Activated naive CD8-positive, alpha-beta T cell treated with anti-CD3 and anti-CD28 coated beads, Interleukin-2, amount 50 U/mL, for 24 hours (primary cell): ENCODE measurements around the gene CHRNA5.

ENCODE experiments used
- ATAC-seq: fragments of 150-1000 bp; cut with Tn5 transposase; one replicate; pipeline ENCODE4 v1.10.0; 2021
- DNase-seq: peaks from one replicate; pipeline ENCODE4 v3.0.0; 2021
- H3K27ac Mint-ChIP-seq: one replicate; pipeline ENCODE4 v1.8.0; 2021; ENCODE audit warnings: mild to moderate bottlenecking, mixed read lengths
- H3K27me3 Mint-ChIP-seq: one replicate; pipeline ENCODE4 v1.8.0; 2021; ENCODE audit warnings: mixed read lengths
- H3K36me3 Mint-ChIP-seq: one replicate; pipeline ENCODE4 v1.8.0; 2021; ENCODE audit warnings: low read depth, mixed read lengths
- H3K4me1 Mint-ChIP-seq: one replicate; pipeline ENCODE4 v1.8.0; 2021; ENCODE audit warnings: mixed read lengths
- H3K4me3 Mint-ChIP-seq: one replicate; pipeline ENCODE4 v1.8.0; 2021; ENCODE audit warnings: mild to moderate bottlenecking, moderate library complexity, mixed read lengths
- H3K9me3 Mint-ChIP-seq: one replicate; pipeline ENCODE4 v1.8.0; 2021; ENCODE audit warnings: mixed read lengths

CHRNA5 gene

DNA sequence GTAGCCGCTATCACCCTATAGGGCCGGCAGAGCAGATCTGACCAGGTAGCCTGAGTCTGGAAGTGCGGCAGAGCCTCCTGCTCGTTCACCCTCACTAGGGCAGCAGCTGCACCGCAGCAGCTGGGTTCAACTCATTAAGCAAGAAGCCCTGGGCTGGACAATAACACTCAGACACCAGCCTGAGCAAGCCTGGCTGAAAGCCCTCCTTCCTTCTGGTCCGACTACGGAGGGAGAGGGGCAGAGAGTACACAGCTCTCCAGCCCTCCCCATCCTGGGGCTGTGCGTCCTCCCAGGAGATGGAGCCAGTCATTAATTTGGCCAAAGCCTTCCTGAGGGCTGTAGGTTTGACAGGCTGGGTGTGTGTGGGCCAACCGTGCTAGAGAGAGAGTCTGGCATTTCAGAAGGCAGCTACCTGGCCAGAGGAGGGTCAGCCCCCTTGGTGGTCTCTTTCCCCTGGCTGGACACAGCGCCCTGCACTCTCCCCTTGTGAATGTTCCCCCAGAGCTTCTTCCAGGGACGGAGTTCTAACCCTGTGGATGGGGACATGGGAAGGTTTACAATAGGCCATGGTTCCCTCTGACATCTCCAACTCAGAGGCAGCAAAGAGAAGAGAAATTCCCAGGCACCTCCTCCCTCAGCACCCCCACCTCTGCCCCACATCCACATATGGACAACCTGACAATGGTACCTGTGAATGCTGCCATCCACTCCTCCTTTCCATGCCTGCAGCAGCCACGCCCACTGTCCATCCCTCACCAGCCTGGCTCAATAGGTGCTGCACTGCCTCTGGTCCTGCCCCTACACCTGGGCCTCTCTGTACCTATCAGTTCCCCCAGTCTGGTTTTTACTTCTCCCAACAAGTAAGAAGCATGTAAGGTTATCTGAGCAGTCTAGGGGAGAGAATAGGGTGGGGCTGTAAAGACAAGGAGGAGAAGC is 69.2 kb downstream of the CHRNA5 start:
- H3K4me3 Mint-ChIP-seq, result no peak overlapping the region
- peaks cover 5% of the 10 kb centered on the region for H3K27me3 Mint-ChIP-seq

DNA sequence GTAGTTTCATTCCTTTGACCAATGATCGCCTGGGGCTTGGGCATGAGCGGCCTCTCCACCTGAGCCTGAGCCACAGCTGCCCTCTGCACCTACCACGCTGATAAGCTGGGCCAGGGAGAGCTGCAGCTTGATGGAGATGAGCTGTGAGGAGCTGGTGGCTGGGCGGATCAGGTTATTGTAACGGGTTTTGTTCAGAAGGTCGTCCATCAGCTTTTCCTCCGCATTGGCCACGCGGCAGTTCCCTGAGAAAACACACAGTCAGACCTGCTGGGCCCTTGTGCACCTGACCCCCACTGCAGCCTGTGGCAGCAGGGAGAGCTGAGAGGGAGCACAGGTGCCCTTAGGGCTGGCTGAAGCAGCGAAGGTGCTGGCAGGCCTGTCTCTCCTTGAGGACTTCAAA is 70.0 kb downstream of the CHRNA5 start:
- H3K36me3 Mint-ChIP-seq, result no peaks in the 10 kb centered on the region
- peaks cover 10% of the 10 kb centered on the region for H3K9me3 Mint-ChIP-seq
- H3K27ac Mint-ChIP-seq, result no peak overlapping the region
- H3K4me1 Mint-ChIP-seq, result no peaks in the 10 kb centered on the region
- peaks cover 5% of the 10 kb centered on the region for H3K27me3 Mint-ChIP-seq
- DNase-seq, result no peak
- no peak for ATAC-seq
- no peak overlapping the region for H3K4me3 Mint-ChIP-seq

More for the DNA sequence above, 69.2 kb downstream of the CHRNA5 start:
- H3K27ac Mint-ChIP-seq, result no peak overlapping the region
- DNase-seq, result no peak
- H3K9me3 Mint-ChIP-seq, result peaks cover 10% of the 10 kb centered on the region
- ATAC-seq, result no peak
- H3K4me1 Mint-ChIP-seq, result no peaks in the 10 kb centered on the region
- H3K36me3 Mint-ChIP-seq, result no peaks in the 10 kb centered on the region

DNA sequence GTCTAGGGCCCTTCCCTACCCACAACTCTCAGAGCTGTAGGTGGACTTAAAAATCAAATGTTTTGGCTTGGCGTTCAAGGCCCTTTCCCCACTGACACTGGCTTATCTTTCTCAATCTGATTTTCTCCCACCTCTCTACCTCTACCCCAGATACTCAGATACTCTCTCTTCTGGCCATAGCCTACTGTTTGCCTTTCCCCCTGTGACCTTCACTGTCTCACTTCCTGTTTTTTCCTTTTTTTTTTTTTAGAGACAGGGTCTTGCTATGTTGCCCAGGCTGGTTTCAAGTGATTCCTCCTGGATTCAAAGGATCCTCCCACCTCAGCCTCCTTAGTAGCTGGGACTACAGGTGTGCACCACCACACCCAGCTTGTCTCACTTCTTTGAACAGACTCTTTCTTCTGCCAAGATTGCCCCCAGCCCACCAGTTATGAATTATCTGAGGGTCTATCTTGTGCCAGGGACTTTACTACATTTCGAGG is 71.1 kb downstream of the CHRNA5 start:
- H3K27me3 Mint-ChIP-seq, result peaks cover 7% of the 10 kb centered on the region
- no peak overlapping the region for H3K4me3 Mint-ChIP-seq
- peaks cover 3% of the 10 kb centered on the region for H3K4me1 Mint-ChIP-seq
- DNase-seq (no peak), ATAC-seq (no peak)
- no peak overlapping the region for H3K27ac Mint-ChIP-seq
- no peaks in the 10 kb centered on the region for H3K36me3 Mint-ChIP-seq
- H3K9me3 Mint-ChIP-seq, result peaks cover 10% of the 10 kb centered on the region

DNA sequence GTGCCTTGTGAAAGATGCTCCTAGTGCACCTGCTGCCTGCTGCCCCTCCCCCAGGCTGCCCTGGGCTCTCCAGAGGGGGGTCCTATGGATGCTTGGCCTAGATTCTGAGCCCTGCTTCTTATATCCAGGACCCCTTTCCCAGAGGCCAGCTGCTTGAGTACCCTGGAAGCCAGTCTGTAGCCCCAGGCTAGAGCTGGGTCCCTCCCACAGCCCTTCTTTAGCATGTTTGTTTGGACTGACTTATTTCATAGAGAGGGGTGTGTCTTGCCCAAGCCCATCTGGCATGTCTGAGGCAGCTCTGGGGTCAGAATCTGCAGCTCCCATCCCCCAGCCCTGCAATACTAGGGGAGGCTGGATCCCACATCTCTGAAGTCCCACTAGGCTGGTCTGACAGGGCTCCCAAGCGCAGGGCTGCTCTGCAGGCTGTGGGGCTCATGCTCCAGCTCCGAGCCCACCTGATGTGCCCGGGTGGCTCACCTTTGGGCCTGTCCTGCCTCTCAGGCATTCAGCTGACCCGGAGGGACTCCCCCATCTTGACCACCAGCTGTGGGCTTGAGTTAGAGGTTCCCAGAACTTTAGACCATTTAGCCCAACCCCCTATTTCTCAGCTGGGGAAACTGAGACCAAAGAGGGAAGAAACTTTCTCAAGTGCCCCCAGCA is 72.6 kb downstream of the CHRNA5 start:
- DNase-seq (no peak), ATAC-seq (no peak)
- no peak overlapping the region for H3K27ac Mint-ChIP-seq
- H3K27me3 Mint-ChIP-seq, result peaks cover 8% of the 10 kb centered on the region
- H3K4me3 Mint-ChIP-seq, result no peak overlapping the region
- peaks cover 9% of the 10 kb centered on the region for H3K9me3 Mint-ChIP-seq
- no peaks in the 10 kb centered on the region for H3K36me3 Mint-ChIP-seq
- peaks cover 5% of the 10 kb centered on the region for H3K4me1 Mint-ChIP-seq

DNA sequence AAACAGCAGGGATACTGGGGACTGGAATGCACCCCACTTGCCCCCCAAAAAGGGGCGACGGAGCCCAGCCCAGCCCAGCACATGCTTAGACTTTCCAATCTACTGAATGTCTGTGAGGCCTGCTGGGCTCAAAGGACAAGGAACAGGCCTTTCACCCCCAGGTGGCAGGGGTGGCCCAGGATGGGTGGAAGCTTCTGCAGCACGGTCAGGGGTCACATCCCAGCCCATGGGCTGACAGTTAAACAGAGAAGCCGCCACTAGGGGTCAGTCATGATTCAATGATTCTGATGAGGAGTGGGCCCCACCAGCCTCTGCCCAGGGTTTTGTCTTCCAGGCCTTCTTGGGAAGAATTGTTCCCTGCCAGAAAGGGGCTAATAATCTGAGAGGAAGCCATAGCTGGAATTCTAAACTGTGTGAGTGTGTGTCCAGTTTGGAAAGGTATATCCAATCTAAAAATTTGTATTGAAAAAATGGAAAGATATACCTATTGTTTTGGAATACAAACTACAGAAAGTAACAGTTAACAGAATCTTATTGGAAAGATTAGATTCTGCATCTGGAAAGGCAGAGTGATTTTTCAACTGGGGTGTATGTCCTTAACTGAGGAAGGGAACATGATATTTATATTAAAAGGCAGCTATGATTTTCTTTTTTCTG is 73.5 kb downstream of the CHRNA5 start:
- DNase-seq, result peak; percentile 71
- Mint-ChIP-seq H3K4me3 (no peak overlapping the region), H3K36me3 (no peaks in the 10 kb centered on the region), H3K27me3 (peaks cover 8% of the 10 kb centered on the region), H3K9me3 (peaks cover under 1% of the 10 kb centered on the region), H3K27ac (no peak overlapping the region), H3K4me1 (peaks cover 5% of the 10 kb centered on the region)
- peak; percentile 55 for ATAC-seq

DNA sequence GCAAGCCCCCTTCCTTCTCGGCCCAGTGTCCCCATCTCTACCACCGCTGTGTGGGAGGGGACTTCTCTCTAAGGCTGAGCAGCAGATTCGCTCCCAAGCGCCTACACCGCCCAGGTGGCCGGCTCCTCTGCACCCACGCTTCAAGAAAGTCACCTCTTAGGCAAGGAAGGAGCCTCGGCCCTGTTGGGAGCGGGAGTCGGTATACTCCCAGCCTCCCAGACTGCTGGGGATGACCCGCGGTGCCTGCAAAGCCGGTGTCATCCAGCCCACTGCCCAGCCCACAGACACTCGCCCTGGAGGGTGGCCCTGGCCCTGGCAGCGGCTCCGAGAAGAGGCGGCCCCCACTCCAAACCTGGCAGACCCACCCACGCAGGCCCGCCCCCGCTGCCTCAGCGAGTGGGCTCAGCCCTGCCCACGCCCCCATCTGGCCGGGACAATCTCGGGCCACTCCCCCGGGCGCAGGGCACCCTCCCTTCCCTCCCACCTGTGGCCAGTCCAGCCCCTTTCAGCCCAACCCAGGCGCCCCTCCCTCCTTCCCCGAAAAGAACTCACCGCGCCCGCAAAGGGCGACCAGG is 75.3 kb downstream of the CHRNA5 start:
- peak overlapping the region; percentile 11 for H3K4me3 Mint-ChIP-seq
- no peaks in the 10 kb centered on the region for H3K36me3 Mint-ChIP-seq
- peaks cover 5% of the 10 kb centered on the region for H3K4me1 Mint-ChIP-seq
- H3K27ac Mint-ChIP-seq, result no peak overlapping the region
- peaks cover 8% of the 10 kb centered on the region for H3K27me3 Mint-ChIP-seq
- ATAC-seq (no peak), DNase-seq (no peak)
- H3K9me3 Mint-ChIP-seq, result no peaks in the 10 kb centered on the region

DNA sequence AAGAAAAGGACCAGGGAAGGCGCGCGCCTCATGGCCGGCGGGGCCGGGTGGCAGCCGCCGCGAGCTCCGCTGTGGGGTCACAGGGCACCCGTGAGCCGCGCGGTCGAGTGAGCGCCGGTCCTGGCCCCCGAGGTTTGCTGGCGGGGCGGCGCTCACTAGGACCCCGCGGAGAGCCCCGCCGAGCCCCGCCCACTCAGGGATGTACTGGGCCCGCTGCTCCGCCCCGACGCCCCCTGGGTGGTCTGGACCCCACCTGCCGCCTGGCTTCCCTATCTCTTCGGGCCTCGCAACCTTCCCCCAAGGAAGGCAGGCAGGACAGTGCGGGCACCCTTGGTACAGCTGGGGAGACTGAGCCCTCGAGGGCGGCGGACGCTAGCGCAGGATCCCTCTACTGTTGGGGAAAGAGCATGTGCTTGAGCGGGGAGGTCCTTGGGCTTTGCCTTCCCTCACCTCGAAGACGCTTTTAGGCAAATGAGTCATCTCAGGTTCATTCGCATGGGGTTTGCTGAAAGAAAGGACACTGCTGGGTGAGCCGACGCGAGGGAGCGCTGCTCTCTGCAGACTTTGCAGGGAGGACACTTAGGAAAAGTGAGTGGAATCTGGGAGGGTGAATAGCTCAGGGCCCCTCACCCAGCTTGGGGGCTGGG is 75.9 kb downstream of the CHRNA5 start, which contains the start of gene CHRNB4:
Gene CHRNB4, minus strand, starts transcription at position 109 of the 647 bp plus-strand sequence. Its CDS starts 77 bp downstream, at position 32.
- peak; percentile 76 for ATAC-seq
- H3K27ac Mint-ChIP-seq, result no peak within 1 kb of the TSS
- no peak for DNase-seq
- H3K4me1 Mint-ChIP-seq, result peaks cover 5% of the 10 kb centered on the region
- H3K9me3 Mint-ChIP-seq, result no peaks in the 10 kb centered on the region
- peak within 1 kb of the TSS; percentile 46 for H3K4me3 Mint-ChIP-seq
- peaks cover 7% of the 10 kb centered on the region for H3K27me3 Mint-ChIP-seq
- no peaks in the 10 kb centered on the region for H3K36me3 Mint-ChIP-seq

DNA sequence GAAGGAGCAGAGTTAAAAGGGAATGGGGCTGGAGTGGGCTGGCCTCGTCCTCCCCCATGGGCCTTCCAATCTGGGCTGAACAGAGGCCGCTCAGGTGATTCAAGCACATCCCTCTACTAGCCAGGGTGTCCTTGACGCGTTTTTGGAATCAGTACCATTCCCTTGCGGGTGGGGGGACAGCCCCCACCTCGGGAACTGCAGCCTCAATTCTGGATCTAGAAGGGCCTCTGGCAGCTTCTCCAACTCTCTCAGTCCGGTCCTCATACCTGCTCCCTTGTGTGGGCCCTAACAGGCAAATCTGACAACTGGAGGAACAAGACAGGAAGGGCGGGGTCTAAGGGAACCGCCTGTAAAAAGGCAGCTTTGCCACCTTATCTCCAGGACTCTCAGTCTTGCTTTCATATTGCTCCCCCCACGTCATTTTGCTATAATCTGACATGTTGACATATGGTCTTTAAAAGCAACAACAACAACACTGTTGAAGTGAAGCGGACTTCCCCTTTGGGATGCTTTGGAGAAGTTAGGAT is 76.5 kb downstream of the CHRNA5 start:
- DNase-seq (no peak), ATAC-seq (peak; percentile 6)
- H3K9me3 Mint-ChIP-seq, result no peaks in the 10 kb centered on the region
- no peaks in the 10 kb centered on the region for H3K36me3 Mint-ChIP-seq
- no peak overlapping the region for H3K27ac Mint-ChIP-seq
- H3K4me1 Mint-ChIP-seq, result peaks cover 5% of the 10 kb centered on the region
- H3K4me3 Mint-ChIP-seq, result peak overlapping the region; percentile 46
- H3K27me3 Mint-ChIP-seq, result peaks cover 6% of the 10 kb centered on the region

DNA sequence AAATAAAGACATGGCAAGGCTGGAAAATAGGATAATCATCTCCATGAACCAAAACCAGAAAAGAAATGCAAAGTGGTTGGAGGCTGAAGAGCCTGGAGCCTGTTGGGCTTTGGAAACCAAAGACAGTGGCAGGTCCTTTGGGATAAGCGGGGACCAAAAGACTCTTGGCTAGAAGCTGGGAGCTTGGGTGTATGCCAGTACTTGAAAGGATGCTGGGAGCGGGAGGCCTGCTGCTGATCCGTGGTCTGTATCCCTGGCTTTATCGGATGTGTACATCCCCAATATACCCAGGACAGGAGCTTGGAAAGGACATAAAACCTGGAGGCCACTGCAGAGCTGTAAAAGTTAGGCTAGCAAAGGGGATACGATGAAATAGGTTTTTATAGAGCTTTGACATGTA is 77.0 kb downstream of the CHRNA5 start:
- no peaks in the 10 kb centered on the region for H3K9me3 Mint-ChIP-seq
- H3K4me1 Mint-ChIP-seq, result peaks cover 5% of the 10 kb centered on the region
- no peak overlapping the region for H3K27ac Mint-ChIP-seq
- DNase-seq (no peak), ATAC-seq (no peak)
- H3K4me3 Mint-ChIP-seq, result no peak overlapping the region
- peaks cover 3% of the 10 kb centered on the region for H3K27me3 Mint-ChIP-seq
- H3K36me3 Mint-ChIP-seq, result no peaks in the 10 kb centered on the region
